GM19328 (cell line): ENCODE results near the gene BPTF.
"Not testable (repeated sequence)": the region's sequence is repeated elsewhere in the genome, so short reads cannot be mapped to it uniquely, and the experiment has no call there.

Experiments
- ATAC-seq: cut with Tn5 transposase; IDR thresholded peaks from one replicate; pipeline ENCODE4 v1.9.1; 2021; ENCODE audit warnings: mild to moderate bottlenecking, moderate library complexity; ENCODE audit not compliant: unreplicated experiment

The BPTF gene

DNA sequence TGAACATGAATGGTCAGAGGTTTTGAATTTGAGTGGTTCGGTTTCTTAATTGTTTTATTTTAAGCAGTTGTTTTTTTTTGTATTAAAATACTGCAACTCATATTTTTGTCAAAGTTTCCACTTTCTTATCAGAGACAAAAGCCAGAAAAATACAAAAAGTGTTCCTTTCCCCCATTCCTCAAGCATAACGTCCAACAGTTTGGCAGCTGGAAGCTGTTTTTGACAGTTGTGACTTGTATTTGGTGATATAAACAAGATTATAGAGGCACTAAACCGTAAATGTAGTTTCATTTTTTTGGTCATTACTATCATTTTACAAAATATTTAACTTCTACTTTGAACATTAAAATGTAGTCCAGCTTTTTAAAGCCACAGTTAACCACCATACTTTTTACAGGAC lies 135.0 kb downstream of the BPTF start:
- not testable (repeated sequence) for ATAC-seq

DNA sequence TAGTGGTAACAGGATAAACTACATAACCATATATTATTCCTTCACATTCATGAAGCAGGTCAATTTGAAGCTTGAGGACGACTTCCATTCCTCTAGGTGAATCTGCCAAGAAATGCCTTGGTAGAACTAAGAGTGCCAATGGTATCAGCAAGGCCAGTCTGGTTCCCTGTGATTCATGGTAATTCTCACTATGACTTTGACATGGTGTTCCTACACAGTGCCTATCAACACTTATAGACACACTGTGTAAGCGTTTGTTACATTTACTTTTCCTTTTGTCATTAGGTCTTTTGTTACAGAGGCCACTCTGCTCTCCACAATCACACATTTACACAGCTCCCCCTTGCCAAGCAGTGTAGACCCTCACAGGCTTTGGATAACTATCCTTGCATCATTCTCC lies 136.9 kb downstream of the BPTF start:
- ATAC-seq = not testable (repeated sequence)

GRCh38 chr17:67963145-67963572 lies 137.9 kb downstream of the BPTF start:
- ATAC-seq = not testable (repeated sequence)

DNA sequence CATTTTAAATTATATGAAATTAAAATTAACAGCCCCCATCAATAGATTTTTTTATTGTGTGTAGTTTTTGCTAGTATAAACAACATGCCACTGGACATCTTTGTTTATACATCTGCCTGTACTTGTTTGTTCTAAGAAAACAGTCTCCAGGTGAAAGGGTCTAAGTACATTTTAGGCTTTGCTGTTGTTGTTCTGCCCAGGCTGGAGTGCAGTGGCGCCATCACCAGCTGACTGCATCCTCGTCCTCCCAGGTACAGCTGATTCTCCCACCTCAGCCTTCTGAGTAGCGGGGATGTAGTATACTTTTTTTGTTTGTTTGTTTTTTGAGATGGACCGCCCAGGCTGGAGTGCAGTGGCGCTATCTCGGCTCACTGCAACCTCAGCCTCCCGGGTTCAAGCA lies 145.5 kb downstream of the BPTF start:
- ATAC-seq = no peak

DNA sequence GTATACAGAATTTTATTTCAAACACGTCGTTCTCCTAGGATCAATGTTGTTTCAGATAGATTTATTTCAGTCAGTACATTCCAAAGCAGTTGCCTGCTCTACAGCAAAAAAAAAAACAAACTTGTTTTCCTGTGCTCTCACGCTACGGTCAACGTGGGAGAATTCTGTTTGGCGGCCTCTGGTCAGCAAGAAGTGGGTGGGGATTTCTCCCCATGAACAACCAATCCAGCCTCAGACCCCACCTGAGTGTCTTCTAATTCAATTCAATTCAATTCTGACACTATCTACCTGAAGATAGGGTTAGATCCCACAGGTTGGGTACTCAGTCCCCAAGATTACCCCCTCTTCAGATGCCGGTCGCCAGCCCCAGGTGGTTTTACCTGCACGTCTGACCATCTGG lies 148.9 kb downstream of the BPTF start:
- no peak for ATAC-seq

DNA sequence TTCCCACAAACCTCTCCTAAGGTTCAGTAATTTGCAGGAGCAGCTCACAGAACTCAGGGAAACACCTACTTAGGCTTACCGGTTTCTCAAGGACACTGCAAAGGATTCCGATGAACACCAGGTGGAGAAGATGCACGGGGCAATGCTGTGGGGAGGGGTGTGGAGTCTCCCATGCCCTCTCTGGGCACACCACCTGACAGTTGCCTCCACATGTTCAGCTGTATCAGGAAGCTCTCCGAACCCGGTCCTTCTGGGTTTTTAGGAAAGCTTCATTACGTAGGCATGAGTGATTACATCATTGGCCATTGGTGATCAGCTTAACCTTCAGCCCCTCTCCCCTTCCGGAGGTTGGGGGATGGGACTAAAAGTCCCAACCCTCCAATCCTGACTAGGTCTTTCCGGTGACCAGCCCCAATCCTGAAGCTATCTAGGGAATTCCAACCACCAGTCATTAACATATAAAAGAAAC lies 149.3 kb downstream of the BPTF start:
- ATAC-seq = no peak

GRCh38 chr17:67976306-67976705 lies 151.0 kb downstream of the BPTF start:
- not testable (repeated sequence) for ATAC-seq

DNA sequence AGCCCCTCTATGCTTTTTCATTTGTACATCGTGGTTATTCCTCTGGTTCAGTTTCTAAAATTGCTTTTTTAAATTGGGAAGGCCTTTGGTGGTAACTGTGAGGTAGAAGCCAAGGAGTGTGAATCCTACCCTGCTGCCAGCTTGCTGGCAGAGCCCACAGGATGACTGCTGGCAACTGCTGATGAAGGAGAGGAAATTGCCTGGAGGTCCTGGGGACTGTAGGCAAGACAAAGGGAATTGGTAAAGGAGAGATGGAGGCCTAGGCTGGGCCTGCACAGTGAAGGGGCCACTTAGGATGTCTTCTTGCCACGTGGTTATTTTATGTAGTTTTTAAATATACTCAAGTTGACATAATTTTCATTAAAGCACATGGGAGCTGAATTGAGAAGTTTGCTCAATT lies 155.2 kb downstream of the BPTF start:
- ATAC-seq = no peak

GRCh38 chr17:67980883-67981282 lies 155.6 kb downstream of the BPTF start:
- ATAC-seq = not testable (repeated sequence)

- ATAC-seq = no peak
These were observed 156.8 kb downstream of the BPTF start for GRCh38 chr17:67982034-67982640.

- ATAC-seq = no peak
These were observed 157.5 kb downstream of the BPTF start for GRCh38 chr17:67982686-67983382.

DNA sequence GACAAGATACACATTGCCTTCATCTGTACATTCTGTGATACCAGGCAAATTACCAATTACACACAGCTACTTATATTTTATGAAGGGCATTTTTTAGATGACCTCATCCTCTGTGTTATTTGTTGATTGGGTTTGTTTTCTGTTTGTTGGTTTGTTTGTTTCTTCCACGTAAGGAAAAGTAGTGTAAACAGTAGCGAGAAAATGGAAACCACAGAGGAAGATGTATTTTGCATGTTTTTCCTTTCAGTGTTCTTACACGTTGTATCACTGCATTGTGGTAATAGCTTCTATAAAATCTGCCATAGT lies 158.0 kb downstream of the BPTF start:
- no peak for ATAC-seq

GRCh38 chr17:67990909-67991308 lies 165.6 kb downstream of the BPTF start:
- ATAC-seq = no peak

- no peak for ATAC-seq
These were observed 167.3 kb downstream of the BPTF start for GRCh38 chr17:67992548-67993152.

GRCh38 chr17:67993153-67993997 lies 168.1 kb downstream of the BPTF start:
- ATAC-seq = peak; percentile 85

GRCh38 chr17:67993998-67994361 lies 168.7 kb downstream of the BPTF start:
- ATAC-seq = no peak

GRCh38 chr17:67994817-67995569 lies 169.7 kb downstream of the BPTF start:
- no peak for ATAC-seq

DNA sequence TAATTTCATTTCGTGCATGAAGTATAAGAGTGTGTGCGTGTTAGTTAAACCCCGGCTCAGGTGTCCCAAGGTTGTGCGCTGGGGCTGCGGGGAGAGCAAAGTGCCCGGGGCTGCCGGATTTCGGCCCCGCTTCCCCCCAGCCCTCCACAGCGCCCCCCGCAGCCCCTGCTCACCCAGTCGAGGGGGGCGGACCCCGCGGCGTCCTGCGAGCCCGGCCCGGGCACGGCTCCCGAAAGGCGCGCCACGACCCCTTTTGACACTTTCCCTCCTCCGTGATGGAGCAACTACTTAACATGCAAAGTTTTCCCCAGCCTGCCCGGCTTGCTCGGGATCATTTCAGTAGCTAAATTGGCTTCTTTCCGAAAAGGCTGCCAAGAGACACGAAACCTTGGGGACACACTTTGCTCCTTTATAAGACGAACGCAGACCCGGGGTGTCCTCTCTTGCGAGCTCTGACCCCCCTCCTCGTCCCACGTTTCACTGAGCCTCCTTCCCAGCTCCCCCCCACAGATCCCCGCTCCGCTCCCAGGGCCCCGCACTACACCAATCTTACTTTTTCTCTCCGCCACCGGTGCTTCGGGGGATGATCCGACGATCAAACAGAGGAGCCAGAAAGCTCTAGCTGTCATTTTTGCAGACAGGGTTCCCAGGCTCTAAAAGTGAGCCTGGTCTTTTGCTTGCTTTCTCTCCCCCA lies 170.4 kb downstream of the BPTF start:
- ATAC-seq = no peak

DNA sequence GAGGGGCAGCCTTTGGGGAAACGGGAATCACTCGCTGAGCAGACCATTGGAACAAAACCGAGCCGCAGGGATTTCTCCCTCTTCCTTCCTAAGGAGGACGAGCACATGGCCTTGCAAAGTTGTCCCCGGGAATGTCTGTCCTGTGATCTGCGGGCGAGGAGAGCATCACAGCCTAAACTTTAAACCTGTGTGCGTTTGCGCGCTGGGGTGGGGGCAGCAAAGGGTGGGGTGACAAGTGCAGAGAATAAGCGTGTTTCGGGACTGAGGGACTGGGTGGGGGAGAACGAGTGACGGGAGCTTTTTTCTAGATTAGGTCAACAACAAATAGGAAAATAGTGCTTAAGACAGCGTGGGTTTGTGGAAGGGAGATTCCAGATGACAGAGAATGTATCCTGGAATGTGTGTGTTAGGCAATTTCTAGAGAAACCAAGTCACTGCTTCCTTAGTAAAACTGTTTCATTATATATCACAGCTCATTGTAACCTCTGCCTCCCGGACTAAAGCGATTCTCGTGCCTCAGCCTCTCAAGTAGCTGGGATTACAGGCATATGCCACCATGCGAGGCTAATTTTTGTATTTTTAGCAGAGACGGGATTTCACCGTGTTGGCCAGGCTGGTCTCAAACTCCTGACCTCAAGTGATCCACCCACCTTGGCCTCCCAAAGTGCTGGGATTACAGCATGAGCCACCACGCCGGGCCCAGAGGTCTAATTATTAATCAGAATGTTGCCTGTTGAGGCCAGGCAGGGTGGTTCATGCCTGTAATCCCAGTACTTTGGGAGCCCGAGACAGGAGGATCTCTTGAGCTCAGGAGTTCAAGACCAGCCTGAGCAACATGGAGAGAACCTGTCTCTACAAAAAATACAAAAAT lies 171.2 kb downstream of the BPTF start, which contains the start of gene C17orf58:
Gene C17orf58 (minus strand): TSS at position 169 of the 871 bp plus-strand sequence. CDS start 271 bp downstream, outside the sequence.
- ATAC-seq = not testable (repeated sequence)
